NCI-H1694 (cell line): ENCODE results near the gene MACROD2.

Source experiments
- DNase-seq: peaks from one replicate; lab custom pipeline; 2025; lab: John Stamatoyannopoulos, UW

The MACROD2 gene

GRCh38 chr20:16069389-16070010 is 2074.2 kb downstream of the MACROD2 start:
- DNase-seq = no peak

- DNase-seq = no peak
Observed at GRCh38 chr20:16072220-16072619, 2076.9 kb downstream of the MACROD2 start.

- no peak for DNase-seq
Observed at GRCh38 chr20:16078172-16078898, 2083.0 kb downstream of the MACROD2 start.

GRCh38 chr20:16081421-16081820 is 2086.1 kb downstream of the MACROD2 start:
- no peak for DNase-seq

- DNase-seq = no peak
Observed at GRCh38 chr20:16082051-16082550, 2086.8 kb downstream of the MACROD2 start.

- no peak for DNase-seq
Observed at GRCh38 chr20:16083639-16084280, 2088.4 kb downstream of the MACROD2 start.

GRCh38 chr20:16095226-16095625 is 2099.9 kb downstream of the MACROD2 start:
- no peak for DNase-seq

GRCh38 chr20:16096756-16097326 is 2101.5 kb downstream of the MACROD2 start:
- no peak for DNase-seq

- no peak for DNase-seq
Observed at GRCh38 chr20:16097788-16098187, 2102.5 kb downstream of the MACROD2 start.

- no peak for DNase-seq
Observed at GRCh38 chr20:16098890-16099639, 2103.7 kb downstream of the MACROD2 start.

- no peak for DNase-seq
Observed at GRCh38 chr20:16100111-16100510, 2104.8 kb downstream of the MACROD2 start.

GRCh38 chr20:16100767-16101166 is 2105.5 kb downstream of the MACROD2 start:
- no peak for DNase-seq
